Measurements from ENCODE around the gene CFAP107. TPM values are rescaled to one million over a fixed set of nuclear protein-coding genes. Genes with fewer than 3 reads are reported as not detected.

CFAP107 gene
- total and polyA plus RNA-seq, 2 of the 13 experiments (the other 11 are each of a cell fraction or from before 2014, with no cell fraction given) = not detected

DNA sequence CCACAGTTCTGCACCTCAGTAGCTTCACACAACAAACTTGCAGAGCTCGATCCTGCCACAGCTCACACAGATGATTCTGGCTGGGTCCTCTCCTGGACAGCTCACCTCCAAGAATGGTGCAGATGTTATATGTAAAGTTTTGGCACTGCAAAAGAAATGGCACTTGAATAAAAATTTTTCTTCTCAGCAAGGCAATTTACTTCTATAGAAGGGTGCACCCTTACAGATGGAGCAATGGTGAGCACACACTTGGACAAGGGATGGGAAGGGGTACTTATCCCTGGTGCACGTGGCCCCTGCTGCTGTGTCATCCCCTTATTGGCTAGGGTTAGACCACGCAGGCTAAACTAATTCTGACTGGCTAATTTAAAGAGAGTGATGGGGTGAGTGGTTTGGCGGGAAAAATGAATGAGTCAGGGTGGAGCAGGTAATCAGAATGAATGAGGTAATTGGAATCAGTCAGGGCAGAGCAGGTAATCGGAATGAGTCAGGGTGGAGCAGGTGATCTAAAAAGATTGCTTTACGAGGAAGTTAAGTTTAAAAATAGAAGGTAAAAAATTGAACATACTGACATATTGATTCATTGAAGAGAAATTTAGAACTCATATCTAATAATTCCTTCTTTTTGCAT, 42.1 kb upstream of the CFAP107 start:
- POLR2A ChIA-PET = no interaction called here
- in situ Hi-C loops (cut with HindIII; ENCODE audit: extremely low pct_ligation_motif_present, low pct_unique_long_range_greater_than_20kb) = no loop called here
- FAIRE-seq = no peak

More for the DNA sequence above, 42.1 kb upstream of the CFAP107 start:
- no peak for TF ChIP-seq ZNF101 (CRISPR knock-in tag; IDR thresholded peaks at IDR 0.05; ENCODE audit: borderline replicate concordance, low read depth)
- TF ChIP-seq AKNA (CRISPR knock-in tag; IDR thresholded peaks at IDR 0.05; ENCODE audit: borderline replicate concordance) = no peak
- no peak for TF ChIP-seq SRY (CRISPR knock-in tag; IDR thresholded peaks at IDR 0.05)
- TF ChIP-seq ZNF660 (CRISPR knock-in tag; IDR thresholded peaks at IDR 0.05; ENCODE audit: borderline replicate concordance, low read depth) = no peak
- no peak for TF ChIP-seq KDM5B (CRISPR knock-in tag; IDR thresholded peaks at IDR 0.05; ENCODE audit: borderline replicate concordance)
- no peak for TF ChIP-seq TFDP2 (CRISPR knock-in tag; IDR thresholded peaks at IDR 0.05)
- TF ChIP-seq NRL (CRISPR knock-in tag; IDR thresholded peaks at IDR 0.05; ENCODE audit: borderline replicate concordance) = no peak
- TF ChIP-seq DNMT1 (CRISPR knock-in tag; IDR thresholded peaks at IDR 0.05) = no peak
- no peak for TF ChIP-seq ZNF230 (CRISPR knock-in tag; IDR thresholded peaks at IDR 0.05)
- TF ChIP-seq TBL1XR1 (IDR thresholded peaks at IDR 0.05; ENCODE audit: borderline replicate concordance, low read length, partially characterized antibody) = no peak
- DNase-seq (ENCODE audit: low spot score) (no peak), ATAC-seq (no peak)
- H3K79me2 ChIP-seq (ENCODE audit: insufficient read depth, low read length) = no peaks in the 10 kb centered on the region
- CTCF ChIA-PET (ENCODE audit: low intra/inter-chr PET ratio, low total read pairs) = no interaction called here
- intact Hi-C loops (cut with micrococcal nuclease; ENCODE audit: unreplicated experiment) = no loop called here
- H3K27me3 ChIP-seq (ENCODE audit: control insufficient read depth in 1 of 2, insufficient read depth in 2 of 2, low read length in 2 of 2) = 0 out of 5 replicates have a peak, but pooled peaks cover 1 to 2% of the 10 kb centered on the region in 2 experiments
- no peak overlapping the region for H3K4me3 ChIP-seq (replicated peaks in 1 of 3; ENCODE audit: insufficient read depth in 1 of 3, low read depth in 2 of 3, low read length in 3 of 3)
- H3K4me1 ChIP-seq (ENCODE audit: insufficient read depth, low read length) = no peaks in the 10 kb centered on the region
- H3K9me3 ChIP-seq (ENCODE audit: low read length) = no peaks in the 10 kb centered on the region
- no peak overlapping the region for H3K4me2 ChIP-seq (ENCODE audit: low read depth, low read length)
- H4K20me1 ChIP-seq (ENCODE audit: insufficient read depth, low read length) = no peaks in the 10 kb centered on the region
- H3K36me3 ChIP-seq (replicated peaks in 1 of 2; ENCODE audit: control insufficient read depth in 1 of 2, insufficient read depth in 2 of 2, low read length in 2 of 2) = no peaks in the 10 kb centered on the region
- no TSS peak for BruUV-seq (replicated peaks)
- H2AFZ ChIP-seq (ENCODE audit: low read length) = no peak overlapping the region
- H3K27ac ChIP-seq (ENCODE audit: extremely low read length, insufficient read depth, low read length) = no peak overlapping the region
- WGBS (ENCODE audit: low lambda C conversion rate) = 10% methylated on average over 6 of the region's 6 CpGs
- H3K9ac ChIP-seq (ENCODE audit: insufficient read depth, low read depth, low read length) = no peak overlapping the region
